UCSD-AML1 (cell line): ENCODE results near the gene SRY.
"Not testable (repeated sequence)": the region's sequence is repeated elsewhere in the genome, so short reads cannot be mapped to it uniquely, and the experiment has no call there.

Source experiments
- DNase-seq: peaks from one replicate; lab custom pipeline; 2025; ENCODE audit not compliant: unreplicated experiment; lab: John Stamatoyannopoulos, UW

SRY gene

GRCh38 chrY:2787600-2787999 lies at the start of gene SRY:
Gene SRY (minus strand): TSS chrY:2787682. CDS start chrY:2787603, 79 bp downstream.
- DNase-seq = no peak

GRCh38 chrY:2837078-2837477 lies 49.6 kb upstream of the SRY start:
- no peak for DNase-seq

DNA sequence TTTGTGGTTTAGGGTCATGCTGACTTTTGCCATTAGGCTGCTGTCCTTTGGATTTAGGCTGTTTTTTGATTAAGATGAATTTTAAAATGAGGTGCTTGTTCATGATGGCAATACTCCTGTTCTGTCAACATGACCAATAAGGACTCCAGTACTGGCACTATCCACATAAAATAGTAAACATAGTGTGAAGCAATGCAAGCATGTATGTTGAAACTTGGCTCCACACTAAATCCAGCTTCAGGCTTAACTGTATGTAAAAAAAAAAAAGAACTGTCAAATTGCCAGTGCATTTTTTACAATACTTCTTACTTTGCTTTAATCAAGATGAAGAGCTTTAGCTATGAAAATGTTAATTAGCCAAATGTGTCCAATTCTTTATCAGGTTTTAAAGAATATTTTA lies 47.7 kb upstream of the SRY start:
- DNase-seq = no peak

DNA sequence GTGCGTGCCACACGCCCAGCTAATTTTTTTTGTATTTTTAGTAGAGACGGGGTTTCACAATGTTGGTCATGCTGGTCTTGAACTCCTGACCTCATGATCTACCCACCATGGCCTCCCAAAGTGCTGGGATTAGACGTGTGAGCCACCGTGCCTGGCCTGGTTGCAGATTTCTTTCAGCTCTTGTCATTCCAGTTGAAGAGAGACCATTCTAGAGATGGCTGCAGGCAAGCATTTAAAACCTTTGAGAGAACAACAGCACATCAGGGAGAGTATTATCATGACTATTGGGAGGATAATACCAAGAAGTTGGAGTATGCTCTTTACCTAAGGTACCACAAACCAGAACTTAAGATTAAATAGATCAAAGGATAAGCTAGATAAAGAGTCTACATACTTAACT lies 41.0 kb upstream of the SRY start:
- no peak for DNase-seq

GRCh38 chrY:2824471-2824870 lies 37.0 kb upstream of the SRY start:
- no peak for DNase-seq

DNA sequence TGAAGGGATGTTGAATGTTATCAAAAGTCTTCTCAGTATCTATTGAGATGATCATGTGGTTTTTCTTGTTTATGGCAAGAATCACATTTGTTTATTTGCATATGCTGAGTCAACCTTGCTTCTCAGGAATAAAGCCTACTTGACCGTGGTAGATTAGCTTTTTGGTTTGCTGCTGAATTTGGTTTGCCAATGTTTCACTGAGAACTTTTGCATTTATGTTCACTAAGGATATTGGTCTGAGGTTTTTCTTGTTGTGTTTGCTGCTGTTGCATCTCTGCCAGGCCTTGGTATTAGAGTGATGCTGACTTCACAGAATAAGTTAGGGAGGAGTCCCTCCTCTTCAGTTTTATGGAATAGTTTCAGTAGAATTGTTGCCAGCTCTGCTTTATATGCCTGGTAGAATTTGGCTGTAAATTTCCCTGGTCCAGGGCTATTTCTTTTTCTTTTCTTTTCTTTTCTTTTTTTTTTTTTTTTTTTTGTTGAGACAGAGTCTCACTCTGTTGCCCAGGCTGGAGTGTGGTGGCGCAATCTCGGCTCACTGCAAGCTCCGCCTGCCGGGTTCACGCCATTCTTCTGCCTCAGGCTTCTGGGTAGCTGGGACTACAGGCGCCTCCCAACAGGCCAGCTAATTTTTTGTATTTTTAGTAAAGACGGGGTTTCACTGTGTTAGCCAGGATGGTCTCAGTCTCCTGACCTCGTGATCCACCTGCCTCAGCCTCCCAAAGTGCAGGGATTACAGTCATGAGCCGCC lies 29.8 kb upstream of the SRY start:
- DNase-seq = not testable (repeated sequence)

GRCh38 chrY:2800246-2800645 lies 12.8 kb upstream of the SRY start:
- no peak for DNase-seq

- DNase-seq = no peak
Observed at GRCh38 chrY:2797991-2798390, 10.5 kb upstream of the SRY start.

- DNase-seq = no peak
Observed at GRCh38 chrY:2796977-2797523, 9.6 kb upstream of the SRY start.

- DNase-seq = no peak
Observed at GRCh38 chrY:2789756-2790155, 2.3 kb upstream of the SRY start.

DNA sequence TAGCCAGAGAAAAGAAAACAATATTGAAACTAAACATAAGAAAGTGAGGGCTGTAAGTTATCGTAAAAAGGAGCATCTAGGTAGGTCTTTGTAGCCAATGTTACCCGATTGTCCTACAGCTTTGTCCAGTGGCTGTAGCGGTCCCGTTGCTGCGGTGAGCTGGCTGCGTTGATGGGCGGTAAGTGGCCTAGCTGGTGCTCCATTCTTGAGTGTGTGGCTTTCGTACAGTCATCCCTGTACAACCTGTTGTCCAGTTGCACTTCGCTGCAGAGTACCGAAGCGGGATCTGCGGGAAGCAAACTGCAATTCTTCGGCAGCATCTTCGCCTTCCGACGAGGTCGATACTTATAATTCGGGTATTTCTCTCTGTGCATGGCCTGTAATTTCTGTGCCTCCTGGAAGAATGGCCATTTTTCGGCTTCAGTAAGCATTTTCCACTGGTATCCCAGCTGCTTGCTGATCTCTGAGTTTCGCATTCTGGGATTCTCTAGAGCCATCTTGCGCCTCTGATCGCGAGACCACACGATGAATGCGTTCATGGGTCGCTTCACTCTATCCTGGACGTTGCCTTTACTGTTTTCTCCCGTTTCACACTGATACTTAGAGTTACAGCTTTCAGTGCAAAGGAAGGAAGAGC lies 488 bp downstream of the SRY start:
- no peak for DNase-seq
